Activated naive CD8-positive, alpha-beta T cell treated with anti-CD3 and anti-CD28 coated beads, Interleukin-2, amount 50 U/mL, for 24 hours (primary cell): ENCODE measurements around the gene CCL20.
"Not testable (repeated sequence)": the region's sequence is repeated elsewhere in the genome, so short reads cannot be mapped to it uniquely, and the experiment has no call there.

ENCODE experiments used
- ATAC-seq: fragments of 150-1000 bp; cut with Tn5 transposase; one replicate; pipeline ENCODE4 v1.10.0; 2021
- DNase-seq: peaks from one replicate; pipeline ENCODE4 v3.0.0; 2021
- H3K27ac Mint-ChIP-seq: one replicate; pipeline ENCODE4 v1.8.0; 2021; ENCODE audit warnings: mild to moderate bottlenecking, mixed read lengths
- H3K27me3 Mint-ChIP-seq: one replicate; pipeline ENCODE4 v1.8.0; 2021; ENCODE audit warnings: mixed read lengths
- H3K36me3 Mint-ChIP-seq: one replicate; pipeline ENCODE4 v1.8.0; 2021; ENCODE audit warnings: low read depth, mixed read lengths
- H3K4me1 Mint-ChIP-seq: one replicate; pipeline ENCODE4 v1.8.0; 2021; ENCODE audit warnings: mixed read lengths
- H3K4me3 Mint-ChIP-seq: one replicate; pipeline ENCODE4 v1.8.0; 2021; ENCODE audit warnings: mild to moderate bottlenecking, moderate library complexity, mixed read lengths
- H3K9me3 Mint-ChIP-seq: one replicate; pipeline ENCODE4 v1.8.0; 2021; ENCODE audit warnings: mixed read lengths

The CCL20 gene

DNA sequence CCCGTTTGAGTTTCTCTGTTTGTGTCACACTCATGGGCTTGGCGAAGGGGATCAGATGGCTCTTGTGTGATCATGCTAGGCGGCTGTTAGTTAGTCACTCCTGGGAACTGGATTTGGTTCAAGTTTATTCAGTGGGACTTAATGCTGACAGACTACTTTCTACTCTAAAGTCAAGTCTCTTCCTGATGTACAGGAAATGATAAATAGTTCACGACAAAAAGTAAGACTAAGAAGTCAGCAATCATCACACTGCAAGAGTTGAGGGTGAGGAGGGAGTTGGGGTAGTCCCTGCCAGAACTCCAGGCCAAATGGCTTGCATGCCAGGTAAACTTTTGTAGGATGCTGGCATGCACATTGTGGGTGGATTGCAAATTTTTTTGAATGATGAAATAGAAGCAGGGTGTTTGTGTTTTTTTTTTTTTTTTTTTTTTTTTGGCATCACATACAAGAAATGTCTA, 25.1 kb upstream of the CCL20 start:
- H3K27me3 Mint-ChIP-seq = peaks cover 26% of the 10 kb centered on the region
- H3K4me1 Mint-ChIP-seq = peaks cover 6% of the 10 kb centered on the region
- no peak overlapping the region for H3K27ac Mint-ChIP-seq
- H3K4me3 Mint-ChIP-seq = no peak overlapping the region
- ATAC-seq (no peak), DNase-seq (no peak)
- no peaks in the 10 kb centered on the region for H3K36me3 Mint-ChIP-seq
- H3K9me3 Mint-ChIP-seq = peaks cover 4% of the 10 kb centered on the region

DNA sequence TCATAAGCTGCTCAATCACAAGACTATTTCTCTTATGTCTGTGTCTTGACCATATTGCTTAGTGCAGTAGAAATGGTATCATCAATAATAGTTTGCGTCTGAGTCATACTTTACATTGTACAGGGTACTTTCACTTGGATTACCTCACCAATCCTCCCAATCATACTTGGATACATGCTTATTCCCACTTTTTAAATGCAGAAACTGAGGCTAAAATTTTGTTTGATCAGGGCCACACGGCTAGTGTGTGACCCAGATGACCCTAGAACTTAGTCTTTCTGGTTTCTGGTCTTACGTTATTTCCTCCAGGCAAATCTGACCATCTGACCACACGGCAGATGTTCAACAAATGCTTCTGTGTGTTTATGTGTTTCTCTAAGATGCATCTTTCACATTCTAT, 23.8 kb upstream of the CCL20 start:
- Mint-ChIP-seq H3K4me1 (no peaks in the 10 kb centered on the region), H3K4me3 (no peak overlapping the region), H3K27ac (no peak overlapping the region), H3K9me3 (peaks cover 4% of the 10 kb centered on the region), H3K27me3 (peaks cover 26% of the 10 kb centered on the region), H3K36me3 (no peaks in the 10 kb centered on the region)
- DNase-seq (no peak), ATAC-seq (no peak)

DNA sequence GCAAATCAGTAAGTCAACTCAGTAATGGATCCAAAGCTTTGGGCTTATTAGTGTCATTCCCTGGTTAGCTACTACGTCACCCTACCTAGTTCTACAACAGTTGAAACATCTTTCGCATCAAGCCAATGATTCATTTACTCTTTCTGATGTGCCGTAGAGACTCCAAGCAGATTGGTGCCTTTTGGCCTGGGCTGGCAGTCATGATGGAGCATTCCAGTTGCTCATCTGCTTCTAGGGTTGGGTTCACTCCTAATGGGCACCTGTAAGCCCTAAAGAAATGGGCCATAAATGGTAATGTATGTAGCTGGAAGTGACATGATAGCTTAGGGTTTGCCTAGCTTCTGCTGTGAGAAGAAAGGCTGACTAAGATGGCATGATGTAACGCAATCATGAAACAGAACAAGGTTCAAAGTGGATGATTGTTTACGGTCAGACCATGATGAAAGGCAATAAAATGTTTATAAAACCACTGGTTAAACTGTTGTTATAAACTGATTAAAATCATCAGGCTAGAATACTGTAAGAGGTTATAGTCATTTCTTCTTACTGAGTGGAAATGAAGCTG, 20.4 kb upstream of the CCL20 start:
- no peak for DNase-seq
- no peaks in the 10 kb centered on the region for H3K4me1 Mint-ChIP-seq
- peaks cover 18% of the 10 kb centered on the region for H3K27me3 Mint-ChIP-seq
- H3K27ac Mint-ChIP-seq = no peak overlapping the region
- ATAC-seq = no peak
- no peaks in the 10 kb centered on the region for H3K36me3 Mint-ChIP-seq
- H3K4me3 Mint-ChIP-seq = no peak overlapping the region
- H3K9me3 Mint-ChIP-seq = peaks cover 4% of the 10 kb centered on the region

DNA sequence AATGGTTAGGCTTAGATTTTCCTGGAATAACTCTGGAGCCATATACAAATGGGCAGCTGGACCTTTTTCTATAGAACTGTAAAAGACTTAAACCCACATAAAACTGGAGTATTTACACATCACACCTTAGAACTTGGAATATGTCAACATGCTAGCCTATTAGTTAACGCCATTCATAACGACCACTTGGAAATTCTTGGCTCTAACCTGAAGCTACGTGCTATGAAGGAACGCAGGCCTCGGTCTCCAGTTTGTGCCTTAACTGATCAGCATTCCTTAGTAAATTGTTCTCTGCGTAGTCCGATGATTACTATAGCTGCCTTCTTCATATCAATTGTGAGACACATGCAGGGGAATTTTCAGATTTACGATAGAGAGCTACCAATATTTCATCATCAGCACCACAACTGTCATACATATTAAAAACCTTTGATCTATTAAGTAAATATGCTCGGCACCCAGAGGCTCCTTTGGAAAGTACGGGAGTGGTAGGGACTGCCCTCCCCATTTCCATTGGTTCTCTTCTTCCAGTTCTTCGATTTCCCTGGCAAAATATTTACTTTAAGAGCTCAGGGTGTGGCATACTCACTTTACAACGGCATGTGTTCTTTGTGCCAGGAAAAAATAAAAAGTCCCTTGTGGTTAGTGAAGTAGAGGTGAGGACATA, 17.5 kb upstream of the CCL20 start:
- DNase-seq (no peak), ATAC-seq (no peak)
- Mint-ChIP-seq H3K4me3 (no peak overlapping the region), H3K36me3 (no peaks in the 10 kb centered on the region), H3K4me1 (no peaks in the 10 kb centered on the region), H3K27ac (no peak overlapping the region), H3K27me3 (peaks cover 7% of the 10 kb centered on the region), H3K9me3 (no peaks in the 10 kb centered on the region)

DNA sequence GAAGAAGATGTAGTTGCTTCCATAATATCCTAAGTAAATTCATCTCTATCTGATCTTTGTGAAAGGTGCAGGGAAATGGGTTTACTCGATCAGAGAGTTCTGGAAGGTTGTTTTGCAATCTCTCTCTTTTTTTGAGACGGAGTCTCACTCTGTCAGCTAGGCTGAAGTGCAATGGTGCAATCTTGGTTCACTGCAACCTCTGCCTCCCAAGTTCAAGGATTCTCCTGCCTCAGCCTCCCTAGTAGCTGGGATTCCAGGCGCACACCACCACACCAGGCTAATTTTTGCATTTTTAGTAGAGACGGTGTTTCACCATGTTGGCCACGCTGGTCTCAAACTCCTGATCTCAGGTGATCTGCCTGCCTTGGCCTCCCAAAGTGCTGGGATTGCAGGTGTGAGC, 16.9 kb upstream of the CCL20 start:
- H3K4me1 Mint-ChIP-seq, H3K36me3 Mint-ChIP-seq, DNase-seq, H3K27me3 Mint-ChIP-seq, ATAC-seq, H3K4me3 Mint-ChIP-seq, H3K27ac Mint-ChIP-seq, H3K9me3 Mint-ChIP-seq: not testable (repeated sequence)

DNA sequence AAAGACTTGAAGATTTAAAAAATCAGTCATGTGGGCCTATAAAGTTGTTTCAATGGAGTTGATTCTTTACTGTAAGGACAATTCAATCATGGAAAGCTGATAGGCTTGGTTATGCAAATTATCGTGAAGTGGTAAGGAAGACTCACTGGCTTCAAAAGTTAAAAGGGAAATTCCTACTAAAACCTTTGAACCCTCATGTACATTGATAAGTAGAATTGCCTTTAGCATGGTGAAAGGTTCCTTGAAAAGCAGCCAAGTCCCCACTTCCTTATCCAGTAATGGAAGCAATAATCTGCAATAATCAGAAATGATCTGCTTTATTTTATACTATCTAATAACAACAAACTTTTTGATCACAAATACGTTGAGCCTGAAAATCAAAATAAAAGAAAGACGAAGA, 14.4 kb upstream of the CCL20 start:
- Mint-ChIP-seq H3K27me3 (peaks cover 10% of the 10 kb centered on the region), H3K27ac (no peak overlapping the region), H3K36me3 (no peaks in the 10 kb centered on the region), H3K4me1 (no peaks in the 10 kb centered on the region), H3K4me3 (no peak overlapping the region), H3K9me3 (no peaks in the 10 kb centered on the region)
- ATAC-seq (no peak), DNase-seq (no peak)

DNA sequence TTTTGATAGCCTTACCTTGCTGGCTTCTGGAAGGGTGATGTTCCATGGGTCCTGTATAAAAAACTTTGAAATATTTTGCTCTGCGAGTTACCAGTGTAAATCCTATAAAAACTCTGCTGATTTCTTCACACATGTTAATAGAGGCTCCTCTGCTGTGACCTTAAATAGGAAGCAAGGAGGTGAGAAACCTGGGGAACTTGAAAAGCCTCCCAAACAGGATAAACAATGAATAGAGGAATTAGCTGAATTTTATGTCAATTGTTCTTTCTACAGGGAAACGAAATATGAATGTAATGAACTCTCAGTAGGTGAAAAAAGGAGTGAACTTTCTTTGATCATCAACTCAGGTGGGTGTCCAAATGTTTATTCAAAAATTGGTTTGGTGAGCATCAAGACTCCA, 10.8 kb upstream of the CCL20 start:
- no peak for DNase-seq

DNA sequence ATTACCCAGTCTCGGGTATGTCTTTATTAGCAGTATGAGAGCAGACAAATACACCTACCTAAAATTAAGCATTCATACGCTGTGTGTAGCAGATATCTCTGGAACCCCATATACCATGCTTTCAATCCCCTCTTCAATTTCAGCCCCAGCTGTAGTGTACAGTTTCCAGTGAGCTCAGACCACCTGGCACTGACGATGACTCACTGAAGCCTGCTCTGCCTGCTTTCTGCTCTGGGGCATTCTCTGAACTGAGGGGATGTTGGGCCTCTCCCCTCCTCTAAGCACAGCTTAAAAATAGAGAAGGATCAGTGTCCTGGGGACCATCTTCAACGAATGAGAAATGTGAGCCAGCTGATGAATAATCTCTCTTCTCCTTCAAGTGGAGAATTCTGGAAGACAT, 8.7 kb upstream of the CCL20 start:
- Mint-ChIP-seq H3K36me3 (peaks cover 13% of the 10 kb centered on the region), H3K9me3 (peaks cover 4% of the 10 kb centered on the region), H3K27ac (peak overlapping the region; percentile 95), H3K4me1 (peaks cover 16% of the 10 kb centered on the region), H3K27me3 (peaks cover 6% of the 10 kb centered on the region), H3K4me3 (peak overlapping the region; percentile 27)
- peak; percentile 93 for ATAC-seq
- DNase-seq = no peak

More for the DNA sequence above, 10.8 kb upstream of the CCL20 start:
- Mint-ChIP-seq H3K27ac (no peak overlapping the region), H3K27me3 (peaks cover 6% of the 10 kb centered on the region), H3K4me1 (peaks cover 16% of the 10 kb centered on the region), H3K9me3 (peaks cover 4% of the 10 kb centered on the region), H3K36me3 (peaks cover 7% of the 10 kb centered on the region), H3K4me3 (no peak overlapping the region)
- no peak for ATAC-seq

DNA sequence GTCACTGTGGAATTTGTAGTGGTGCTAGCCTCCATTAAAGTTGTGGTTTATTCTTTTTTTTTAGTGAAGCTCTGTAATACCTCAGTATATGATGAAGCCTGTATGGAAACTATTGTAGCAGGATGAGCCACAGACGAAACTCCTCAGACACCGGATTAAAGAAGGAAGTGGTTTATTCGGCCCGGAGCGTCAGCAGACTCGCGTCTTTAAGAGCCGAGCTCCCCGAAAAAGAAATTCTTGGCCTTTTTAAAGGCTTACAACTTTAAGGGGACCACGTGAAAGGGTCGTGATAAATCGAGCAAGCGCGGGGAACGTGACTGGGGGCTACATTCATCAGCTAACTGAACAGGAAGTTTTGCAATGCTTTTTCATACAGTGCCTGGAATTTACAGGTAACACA, 8.1 kb upstream of the CCL20 start:
- DNase-seq = peak; percentile 21
- Mint-ChIP-seq H3K9me3 (peaks cover 4% of the 10 kb centered on the region), H3K27me3 (peaks cover 6% of the 10 kb centered on the region), H3K27ac (peak overlapping the region; percentile 95), H3K36me3 (peaks cover 13% of the 10 kb centered on the region), H3K4me3 (peak overlapping the region; percentile 75), H3K4me1 (peaks cover 16% of the 10 kb centered on the region)
- peak; percentile 77 for ATAC-seq

DNA sequence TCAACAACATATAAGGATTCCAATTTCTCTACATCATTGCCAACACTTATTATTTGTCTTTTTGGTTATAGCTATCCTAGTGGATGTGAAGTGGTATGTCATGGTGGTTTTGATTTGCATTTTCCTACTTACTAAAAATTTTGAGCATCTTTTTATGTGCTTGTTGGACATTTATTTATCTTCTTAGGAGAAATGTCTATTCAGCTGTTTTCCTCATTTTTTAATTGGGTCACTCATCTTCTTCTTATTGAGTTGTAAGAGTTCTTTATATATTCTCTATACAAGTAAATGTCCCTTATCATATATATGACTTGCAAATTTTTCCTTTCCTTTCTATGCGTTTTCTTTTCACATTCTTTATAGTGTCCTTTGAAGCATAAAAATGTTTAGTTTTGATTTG, 4.7 kb upstream of the CCL20 start:
- H3K4me1 Mint-ChIP-seq = peaks cover 30% of the 10 kb centered on the region
- ATAC-seq (no peak), DNase-seq (no peak)
- peaks cover 16% of the 10 kb centered on the region for H3K36me3 Mint-ChIP-seq
- H3K9me3 Mint-ChIP-seq = peaks cover 4% of the 10 kb centered on the region
- H3K4me3 Mint-ChIP-seq = no peak overlapping the region
- H3K27me3 Mint-ChIP-seq = peaks cover 8% of the 10 kb centered on the region
- no peak overlapping the region for H3K27ac Mint-ChIP-seq

DNA sequence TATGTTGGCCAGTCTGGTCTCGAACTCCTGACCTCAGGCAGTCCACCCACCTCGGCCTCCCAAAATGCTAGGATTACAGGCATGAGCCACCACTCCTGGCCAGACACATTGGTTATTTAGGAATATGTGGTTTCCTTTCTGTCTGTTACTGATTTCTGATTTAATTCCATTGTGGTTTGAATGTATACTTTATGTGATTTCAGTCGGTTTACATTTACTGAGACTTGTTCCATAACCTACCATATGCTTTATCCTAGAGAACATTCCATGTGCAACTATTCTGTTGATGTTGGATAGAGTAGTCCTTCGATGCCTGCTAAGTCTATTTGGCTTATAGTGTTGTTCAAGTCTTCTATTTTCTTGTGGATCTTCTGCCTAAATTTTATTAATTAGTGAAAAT, 1.6 kb upstream of the CCL20 start:
- peaks cover 14% of the 10 kb centered on the region for H3K27me3 Mint-ChIP-seq
- no peak overlapping the region for H3K27ac Mint-ChIP-seq
- DNase-seq = no peak
- H3K9me3 Mint-ChIP-seq = no peaks in the 10 kb centered on the region
- peaks cover 21% of the 10 kb centered on the region for H3K4me1 Mint-ChIP-seq
- peaks cover 20% of the 10 kb centered on the region for H3K36me3 Mint-ChIP-seq
- no peak overlapping the region for H3K4me3 Mint-ChIP-seq
- no peak for ATAC-seq

DNA sequence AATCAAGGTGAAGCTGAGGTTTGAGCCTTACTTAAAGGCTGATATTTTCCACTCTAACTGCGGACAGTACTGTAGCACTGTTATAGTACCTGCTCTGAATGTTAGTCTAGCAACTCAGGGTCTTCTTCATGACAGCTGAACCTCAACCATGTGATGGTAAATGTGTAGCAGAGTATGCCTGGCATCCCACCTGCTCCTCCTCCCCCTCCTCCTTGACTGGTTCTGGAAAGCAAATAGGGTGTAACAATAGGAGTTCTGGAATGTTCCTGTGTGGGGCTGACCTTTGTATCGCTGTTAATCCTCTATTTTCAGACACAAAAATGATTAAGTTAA, 447 bp upstream of the CCL20 start:
- Mint-ChIP-seq H3K9me3 (no peaks in the 10 kb centered on the region), H3K4me3 (no peak overlapping the region), H3K27ac (peak overlapping the region; percentile 34), H3K27me3 (peaks cover 14% of the 10 kb centered on the region), H3K4me1 (peaks cover 32% of the 10 kb centered on the region), H3K36me3 (peaks cover 16% of the 10 kb centered on the region)
- no peak for DNase-seq
- ATAC-seq = no peak

DNA sequence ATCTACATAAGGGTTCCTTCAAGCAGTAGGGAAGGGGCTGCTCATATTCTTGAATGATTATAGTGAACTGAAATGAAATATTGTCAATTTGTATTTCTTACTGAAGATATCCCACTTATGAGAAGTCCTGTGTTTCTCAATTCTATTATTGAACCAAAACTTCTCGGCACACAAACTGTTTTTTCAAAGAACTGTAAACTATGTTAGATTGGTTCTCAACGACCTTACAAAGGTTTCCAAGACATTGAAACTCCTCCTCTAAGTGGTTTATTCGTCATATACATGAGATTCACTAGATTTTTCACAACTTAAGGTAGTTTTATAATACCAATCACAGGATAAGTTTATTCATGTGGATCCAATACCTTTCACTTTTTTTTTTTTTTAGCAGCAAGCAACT, 1.4 kb downstream of the CCL20 start:
- Mint-ChIP-seq H3K27me3 (peaks cover 14% of the 10 kb centered on the region), H3K4me1 (peaks cover 43% of the 10 kb centered on the region), H3K27ac (no peak overlapping the region), H3K9me3 (no peaks in the 10 kb centered on the region), H3K4me3 (peak overlapping the region; percentile 43), H3K36me3 (peaks cover 10% of the 10 kb centered on the region)
- DNase-seq = no peak
- ATAC-seq = no peak

DNA sequence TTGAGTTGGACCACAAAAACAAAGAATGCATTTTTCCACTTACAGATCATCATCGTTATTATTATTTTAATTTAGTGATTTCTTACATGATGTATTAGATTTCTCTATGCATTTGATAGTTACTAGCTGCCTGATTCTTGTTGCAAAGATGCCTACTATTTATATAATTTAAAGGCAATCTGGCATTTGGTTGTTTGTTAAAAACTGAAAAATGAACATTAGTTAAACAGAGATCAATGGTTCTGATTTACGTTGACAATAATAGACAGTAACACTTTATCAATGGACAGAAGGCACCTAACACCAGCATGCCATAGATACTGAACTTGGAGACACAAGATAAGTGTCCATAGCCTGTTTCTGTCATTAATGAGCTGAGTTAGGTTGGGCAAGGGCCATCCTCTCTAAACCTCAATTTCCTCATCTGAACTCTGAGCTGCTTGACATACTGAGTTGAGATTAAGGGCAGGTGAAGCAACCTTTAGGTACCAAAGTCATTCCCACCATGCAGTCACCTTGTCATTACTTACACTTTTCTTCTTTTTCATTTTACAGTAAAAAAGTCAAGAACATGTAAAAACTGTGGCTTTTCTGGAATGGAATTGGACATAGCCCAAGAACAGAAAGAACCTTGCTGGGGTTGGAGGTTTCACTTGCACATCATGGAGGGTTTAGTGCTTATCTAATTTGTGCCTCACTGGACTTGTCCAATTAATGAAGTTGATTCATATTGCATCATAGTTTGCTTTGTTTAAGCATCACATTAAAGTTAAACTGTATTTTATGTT, 3.1 kb downstream of the CCL20 start:
- H3K4me3 Mint-ChIP-seq = peak overlapping the region; percentile 37
- H3K4me1 Mint-ChIP-seq = peaks cover 52% of the 10 kb centered on the region
- H3K9me3 Mint-ChIP-seq = no peaks in the 10 kb centered on the region
- ATAC-seq (no peak), DNase-seq (no peak)
- H3K27ac Mint-ChIP-seq = peak overlapping the region; percentile 34
- peaks cover 10% of the 10 kb centered on the region for H3K36me3 Mint-ChIP-seq
- peaks cover 18% of the 10 kb centered on the region for H3K27me3 Mint-ChIP-seq

DNA sequence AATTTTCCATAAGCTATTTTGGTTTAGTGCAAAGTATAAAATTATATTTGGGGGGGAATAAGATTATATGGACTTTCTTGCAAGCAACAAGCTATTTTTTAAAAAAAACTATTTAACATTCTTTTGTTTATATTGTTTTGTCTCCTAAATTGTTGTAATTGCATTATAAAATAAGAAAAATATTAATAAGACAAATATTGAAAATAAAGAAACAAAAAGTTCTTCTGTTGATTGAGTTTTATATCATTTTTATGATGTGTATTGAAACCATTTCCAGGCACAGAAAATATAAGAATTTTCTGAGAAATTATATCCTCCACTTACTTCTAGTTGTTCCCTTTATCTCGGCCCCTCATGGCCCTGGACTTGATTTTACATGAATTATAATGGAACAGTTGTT, 3.7 kb downstream of the CCL20 start:
- H3K9me3 Mint-ChIP-seq = no peaks in the 10 kb centered on the region
- peaks cover 52% of the 10 kb centered on the region for H3K4me1 Mint-ChIP-seq
- H3K27ac Mint-ChIP-seq = peak overlapping the region; percentile 95
- peaks cover 15% of the 10 kb centered on the region for H3K27me3 Mint-ChIP-seq
- H3K36me3 Mint-ChIP-seq = peaks cover 10% of the 10 kb centered on the region
- peak overlapping the region; percentile 53 for H3K4me3 Mint-ChIP-seq
- DNase-seq = no peak
- no peak for ATAC-seq
